MG63 (cell line): ENCODE data around the gene ELAVL1. TPM values are rescaled to one million over a fixed set of nuclear protein-coding genes. Genes with fewer than 3 reads are reported as not detected.
A peak's percentile ranks its signal among the peaks of the same experiment; 100 is the strongest.

Experiments used
- DNase-seq: peaks from one replicate; pipeline ENCODE4 v3.0.0-alpha.2; 2020
- H3K27me3 ChIP-seq: fragments of 250-450 bp; sonication (Bioruptor Pico); 2 replicates; pipeline ENCODE4 v1.5.1; 2020; ENCODE audit warnings: mild to moderate bottlenecking, moderate library complexity
- H3K36me3 ChIP-seq: fragments of 250-450 bp; sonication (Bioruptor Pico); 2 replicates; pipeline ENCODE4 v1.5.1; 2020; ENCODE audit warnings: mild to moderate bottlenecking, moderate library complexity
- H3K4me3 ChIP-seq: fragments of 250-450 bp; sonication (Bioruptor Pico); 2 replicates; pipeline ENCODE4 v1.5.1; 2020; ENCODE audit warnings: mild to moderate bottlenecking, moderate library complexity
- H3K9me3 ChIP-seq: fragments of 250-450 bp; sonication (Bioruptor Pico); 2 replicates; pipeline ENCODE4 v1.5.1; 2020; ENCODE audit warnings: mild to moderate bottlenecking, moderate library complexity
- total RNA-seq: library from RNA; depleted of rRNA; stranded (reverse); fragments of >200 nt; shearing (Covaris generic); gene quantifications from 2 replicates; pipeline ENCODE4 v1.2.3, GENCODE V29; 2014; ENCODE audit warnings: low replicate concordance

Gene ELAVL1
- total RNA-seq, 1 experiment from 2014 or later, result 118 TPM

DNA sequence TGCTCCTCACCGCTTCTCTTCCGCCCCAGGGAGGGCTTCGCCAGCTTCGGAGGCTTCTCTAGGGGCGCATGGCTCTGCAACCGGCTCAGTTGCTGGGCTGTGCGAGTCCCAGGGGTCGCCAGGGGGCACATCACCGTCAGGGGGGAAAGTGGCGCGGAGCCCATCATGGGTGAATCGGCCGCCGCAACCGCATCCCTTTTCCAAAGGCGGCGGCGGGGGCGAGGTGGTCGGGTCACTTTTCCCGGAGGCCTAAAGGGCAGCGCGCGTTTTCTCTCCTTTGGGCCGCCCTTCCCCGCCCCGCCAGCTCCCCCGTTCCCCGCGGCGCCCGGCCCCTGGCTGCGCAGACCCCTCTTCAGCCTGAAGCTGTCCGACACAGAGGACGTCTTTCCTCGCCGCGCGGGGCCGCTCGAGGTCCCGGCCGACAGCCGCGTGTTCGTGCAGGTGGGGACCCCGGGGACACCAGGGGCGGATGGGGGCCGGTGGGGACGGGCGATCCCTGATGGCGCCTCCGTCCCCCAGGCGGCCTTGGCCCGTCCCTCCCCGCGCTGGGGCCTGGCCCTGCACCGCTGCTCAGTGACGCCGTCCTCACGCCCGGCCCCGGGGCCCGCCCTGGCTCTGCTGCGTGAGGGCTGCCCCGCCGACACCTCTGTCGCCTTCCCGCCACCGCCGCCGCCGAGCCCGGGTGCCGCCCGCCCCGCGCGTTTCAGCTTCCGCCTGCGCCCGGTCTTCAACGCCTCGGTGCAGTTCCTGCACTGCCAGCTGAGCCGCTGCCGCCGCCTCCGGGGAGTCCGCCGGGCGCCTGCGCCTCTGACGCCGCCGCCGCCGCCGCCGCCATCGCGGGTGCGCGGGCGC lies 89.1 kb downstream of the ELAVL1 start:
- peak overlapping the region; percentile 19; the same call in 1 of the 2 replicates for H3K4me3 ChIP-seq
- peak; percentile 47 for DNase-seq
- no peaks in the 10 kb centered on the region for H3K9me3 ChIP-seq
- peaks cover 32% of the 10 kb centered on the region for H3K27me3 ChIP-seq
- H3K36me3 ChIP-seq, result peaks cover 13% of the 10 kb centered on the region

DNA sequence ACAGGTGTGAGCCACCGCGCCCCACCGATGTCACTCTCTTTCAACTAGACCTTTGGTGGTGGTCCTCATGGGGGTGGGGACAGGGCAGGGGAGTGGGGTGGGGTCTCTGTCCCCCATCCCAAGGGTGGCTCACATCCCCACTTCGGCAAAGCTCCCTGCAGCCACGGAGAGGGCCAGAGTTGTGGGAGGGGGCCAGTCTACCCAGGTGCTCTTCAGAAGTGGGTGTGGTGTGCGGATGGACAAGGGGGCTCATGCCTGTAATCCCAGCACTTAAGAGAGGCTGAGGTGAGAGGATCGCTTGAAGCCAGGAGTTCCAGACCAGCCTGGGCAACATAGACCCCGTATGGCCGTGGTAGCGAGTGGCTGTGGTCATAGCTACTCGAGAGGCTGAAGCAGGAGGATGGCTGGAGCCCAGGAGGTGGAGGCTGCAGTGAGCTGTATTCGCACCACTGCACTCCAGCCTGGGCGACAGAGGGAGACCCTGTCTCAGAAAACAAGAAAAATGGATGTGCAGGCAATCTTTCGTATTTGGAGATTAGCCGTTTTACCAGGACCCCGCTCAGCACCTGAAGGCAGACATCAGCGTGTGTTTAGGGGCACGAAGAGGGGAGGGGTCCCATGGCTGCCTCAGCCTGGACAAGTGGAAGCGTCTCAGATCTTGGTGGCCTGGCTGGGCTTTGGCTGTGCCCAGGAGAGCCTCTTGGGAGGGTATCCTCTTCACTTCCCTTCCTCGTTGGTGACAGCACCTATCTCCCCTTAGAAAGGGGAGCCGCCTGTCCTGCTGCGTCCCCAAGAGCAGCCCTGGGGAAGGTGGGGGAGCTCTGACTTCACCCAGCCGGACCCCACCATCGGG lies 90.0 kb downstream of the ELAVL1 start:
- no peak for DNase-seq
- Histone ChIP-seq H3K4me3 (no peak overlapping the region), H3K27me3 (peaks cover 32% of the 10 kb centered on the region), H3K36me3 (peaks cover 22% of the 10 kb centered on the region), H3K9me3 (no peaks in the 10 kb centered on the region)

DNA sequence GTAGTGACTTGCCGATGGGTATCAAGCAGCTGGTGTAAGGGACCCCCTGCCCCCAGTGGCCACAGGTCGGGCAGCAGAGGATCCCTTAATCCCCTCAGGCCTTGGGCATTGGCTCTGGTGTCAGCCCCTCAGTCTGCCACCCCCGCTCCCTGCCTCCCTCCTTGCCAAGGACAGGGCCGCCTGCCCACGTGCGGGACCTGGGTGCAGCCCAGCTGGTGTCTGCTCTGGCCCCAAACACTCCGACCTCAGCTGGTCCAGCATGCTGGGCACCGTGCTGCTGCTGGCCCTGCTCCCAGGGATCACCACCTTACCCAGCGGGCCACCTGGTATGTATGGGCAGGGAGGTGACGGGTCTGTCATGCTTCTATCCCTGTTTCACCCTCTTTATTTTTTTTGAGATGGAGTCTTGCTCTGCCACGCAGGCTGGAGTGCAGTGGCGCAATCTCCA lies 90.8 kb downstream of the ELAVL1 start, which contains the start of gene TGFBR3L:
TSS of gene TGFBR3L (plus strand) at position 233 of the 448 bp plus-strand sequence.
- H3K27me3 ChIP-seq, result peaks cover 32% of the 10 kb centered on the region
- DNase-seq, result peak; percentile 46
- H3K36me3 ChIP-seq, result peaks cover 29% of the 10 kb centered on the region
- H3K4me3 ChIP-seq, result no peak within 1 kb of the TSS
- no peaks in the 10 kb centered on the region for H3K9me3 ChIP-seq

DNA sequence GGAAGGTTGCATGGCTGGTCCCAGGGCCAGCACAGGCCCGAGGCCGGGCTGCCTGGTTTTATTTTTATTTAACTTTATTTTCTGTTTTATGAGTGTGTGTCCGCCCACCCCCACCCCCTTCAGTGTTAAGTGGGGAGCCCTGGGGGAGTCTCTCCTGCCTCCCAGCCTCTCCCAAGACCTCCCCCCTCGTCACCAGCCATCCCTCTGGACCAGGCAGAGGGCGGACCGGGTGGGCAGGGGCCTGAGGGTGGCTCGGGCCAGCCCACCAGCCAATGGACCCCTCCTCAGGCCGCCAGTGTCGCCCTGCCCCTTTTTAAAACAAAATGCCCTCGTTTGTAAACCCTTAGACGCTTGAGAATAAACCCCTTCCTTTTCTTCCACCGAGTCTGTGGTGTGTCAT lies 91.3 kb downstream of the ELAVL1 start:
- Histone ChIP-seq H3K4me3 (no peak overlapping the region), H3K9me3 (no peaks in the 10 kb centered on the region), H3K36me3 (peaks cover 33% of the 10 kb centered on the region), H3K27me3 (peaks cover 32% of the 10 kb centered on the region)
- no peak for DNase-seq

DNA sequence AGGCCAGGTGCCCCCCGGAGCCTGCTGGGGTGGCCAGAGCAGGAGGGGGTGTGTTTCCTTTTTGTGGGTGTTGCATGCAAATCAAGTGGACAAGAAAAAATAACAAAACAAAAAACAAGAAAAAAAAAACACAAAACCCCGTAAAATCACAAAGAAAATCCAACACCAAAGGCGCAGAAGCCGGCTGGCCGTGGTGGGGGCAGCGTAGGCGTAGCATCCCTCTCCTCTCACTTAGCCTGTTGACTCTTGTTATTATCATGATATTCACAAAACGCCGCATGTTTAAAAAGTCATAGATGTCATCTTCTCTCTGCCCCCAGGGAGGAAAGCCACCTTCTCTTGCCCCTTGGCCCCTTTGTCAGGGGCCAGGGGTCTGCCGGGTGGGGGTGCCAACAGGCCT lies 91.8 kb downstream of the ELAVL1 start:
- peaks cover 32% of the 10 kb centered on the region for H3K27me3 ChIP-seq
- DNase-seq, result no peak
- no peak overlapping the region for H3K4me3 ChIP-seq
- peaks cover 36% of the 10 kb centered on the region for H3K36me3 ChIP-seq
- no peaks in the 10 kb centered on the region for H3K9me3 ChIP-seq

DNA sequence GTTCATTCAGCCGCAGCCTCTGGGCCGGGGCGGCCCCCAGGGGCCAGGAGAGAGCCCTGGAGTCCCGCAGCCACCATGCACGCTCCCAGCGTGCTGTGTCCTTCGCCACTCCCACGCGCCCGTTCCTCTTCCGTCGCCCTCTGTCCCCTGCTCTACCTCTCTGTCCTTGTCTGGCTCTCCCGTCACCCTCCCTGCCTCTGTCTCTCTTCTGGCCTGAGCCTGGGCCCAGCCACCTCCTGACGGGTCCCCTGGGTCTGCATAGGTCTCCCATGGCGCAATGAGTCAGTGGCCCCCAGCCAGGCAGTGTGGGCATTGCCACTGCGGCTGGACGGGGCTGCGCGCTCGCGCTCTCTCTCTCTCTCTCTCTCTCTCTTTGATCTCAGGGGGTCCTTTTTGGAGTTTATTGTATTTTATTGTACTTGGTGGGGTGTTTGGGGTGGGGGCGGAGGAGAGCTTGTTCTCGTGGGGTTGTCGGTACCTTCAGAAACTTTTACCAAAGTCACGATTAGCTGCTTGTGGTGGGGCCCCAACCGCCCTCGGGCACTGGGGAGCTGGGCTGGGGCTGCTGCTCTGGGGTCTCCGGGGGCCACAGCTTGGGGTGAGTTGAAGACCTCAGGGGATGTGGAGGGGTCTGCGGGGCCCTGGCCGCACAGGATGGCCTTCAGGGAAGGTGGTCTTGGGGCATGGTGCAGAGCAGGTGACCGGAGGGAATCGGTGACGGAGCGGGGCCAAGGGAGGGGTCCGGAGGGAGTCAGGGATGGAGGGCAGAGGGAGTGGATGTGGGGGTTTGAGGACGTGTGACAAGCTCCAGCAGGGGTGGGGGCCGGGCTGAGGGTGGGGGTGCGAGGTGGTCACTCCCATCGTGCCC lies 92.5 kb downstream of the ELAVL1 start:
- Histone ChIP-seq H3K9me3 (no peaks in the 10 kb centered on the region), H3K4me3 (no peak overlapping the region), H3K27me3 (peaks cover 29% of the 10 kb centered on the region), H3K36me3 (peaks cover 41% of the 10 kb centered on the region)
- DNase-seq, result no peak

DNA sequence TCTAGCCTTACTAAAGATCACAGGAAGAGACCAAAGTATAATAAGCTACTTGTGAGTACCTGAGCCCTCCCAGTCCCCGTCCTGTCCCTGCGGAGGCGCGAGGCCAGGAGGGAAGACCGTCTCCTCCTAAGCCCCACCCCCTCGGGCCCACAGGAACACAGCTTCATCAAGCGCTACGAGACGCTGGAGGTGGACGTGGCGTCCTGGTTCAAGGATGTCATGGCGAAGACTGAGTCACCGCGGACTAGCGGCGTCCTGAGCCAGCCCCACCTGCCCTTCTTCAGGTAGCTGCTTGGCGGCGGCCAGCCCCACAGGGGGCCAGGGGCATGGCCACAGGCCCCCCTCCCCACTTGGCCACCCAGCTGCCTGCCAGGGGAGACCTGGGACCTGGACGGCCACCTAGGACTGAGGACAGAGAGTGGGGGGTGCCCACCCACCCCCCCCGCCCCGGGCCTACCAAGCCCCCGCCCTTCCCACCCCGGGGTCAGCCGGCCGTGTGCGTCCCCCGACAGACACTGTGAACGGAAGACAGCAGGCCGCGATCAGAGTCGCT lies 93.2 kb downstream of the ELAVL1 start:
- DNase-seq, result no peak
- Histone ChIP-seq H3K4me3 (no peak overlapping the region), H3K36me3 (peaks cover 47% of the 10 kb centered on the region), H3K27me3 (peaks cover 26% of the 10 kb centered on the region), H3K9me3 (no peaks in the 10 kb centered on the region)

DNA sequence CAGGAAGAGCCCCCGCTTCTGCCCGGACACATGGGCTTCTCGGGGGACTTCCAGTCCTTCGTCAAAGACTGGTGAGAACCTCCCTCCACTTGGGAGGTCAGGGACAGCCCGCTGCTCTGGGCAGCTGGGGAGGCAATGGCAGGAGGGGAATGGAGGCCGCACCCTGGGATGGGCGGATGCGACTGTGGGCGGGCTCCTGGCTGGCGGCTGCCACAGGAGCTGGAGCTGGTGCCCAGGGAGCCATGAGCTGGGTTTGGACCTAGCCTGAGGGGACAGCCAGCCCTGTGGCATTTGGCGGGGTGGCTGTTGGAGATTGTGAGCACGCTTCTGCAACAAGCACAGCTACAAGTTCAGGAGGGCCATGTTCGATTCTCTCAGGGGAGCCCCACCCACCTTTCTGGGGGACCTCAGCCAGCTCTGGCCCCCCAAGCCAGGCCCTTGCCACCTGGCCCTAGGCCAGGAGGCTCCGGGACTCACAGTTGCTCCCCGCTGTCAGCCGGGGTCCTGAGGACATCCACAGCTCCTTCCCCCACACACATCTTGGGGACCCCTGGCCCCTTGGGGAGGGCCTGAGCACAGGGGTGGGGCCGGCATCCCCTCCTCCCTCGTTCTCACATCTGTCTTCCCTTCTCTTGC lies 93.8 kb downstream of the ELAVL1 start:
- no peak for DNase-seq
- Histone ChIP-seq H3K4me3 (no peak overlapping the region), H3K9me3 (no peaks in the 10 kb centered on the region), H3K36me3 (peaks cover 51% of the 10 kb centered on the region), H3K27me3 (peaks cover 22% of the 10 kb centered on the region)

DNA sequence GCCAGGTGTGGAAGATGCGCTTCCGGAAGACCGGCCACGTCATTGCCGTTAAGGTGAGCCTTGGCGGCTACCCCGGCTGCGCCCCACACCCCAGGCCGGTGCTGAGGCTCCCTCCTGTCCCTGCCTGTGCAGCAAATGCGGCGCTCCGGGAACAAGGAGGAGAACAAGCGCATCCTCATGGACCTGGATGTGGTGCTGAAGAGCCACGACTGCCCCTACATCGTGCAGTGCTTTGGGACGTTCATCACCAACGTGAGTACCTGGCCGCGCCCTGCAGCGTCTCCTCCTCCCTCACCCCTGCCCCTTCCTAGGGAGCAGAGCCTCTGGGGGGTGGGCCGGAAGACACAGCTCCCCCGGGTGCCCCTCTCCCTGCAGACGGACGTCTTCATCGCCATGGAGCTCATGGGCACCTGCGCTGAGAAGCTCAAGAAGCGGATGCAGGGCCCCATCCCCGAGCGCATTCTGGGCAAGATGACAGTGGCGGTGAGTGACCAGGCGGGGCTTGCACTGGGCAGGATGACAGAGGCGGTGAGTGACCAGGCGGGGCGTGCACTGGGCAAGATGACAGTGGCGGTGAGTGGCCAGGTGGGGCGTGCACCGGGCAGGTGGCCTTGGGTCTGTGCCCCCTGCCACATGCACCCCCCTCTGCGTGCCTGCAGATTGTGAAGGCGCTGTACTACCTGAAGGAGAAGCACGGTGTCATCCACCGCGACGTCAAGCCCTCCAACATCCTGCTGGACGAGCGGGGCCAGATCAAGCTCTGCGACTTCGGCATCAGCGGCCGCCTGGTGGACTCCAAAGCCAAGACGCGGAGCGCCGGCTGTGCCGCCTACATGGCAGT lies 94.9 kb downstream of the ELAVL1 start:
- no peak for DNase-seq
- H3K36me3 ChIP-seq, result peaks cover 62% of the 10 kb centered on the region
- peaks cover 11% of the 10 kb centered on the region for H3K27me3 ChIP-seq
- H3K9me3 ChIP-seq, result no peaks in the 10 kb centered on the region
- H3K4me3 ChIP-seq, result no peak overlapping the region

DNA sequence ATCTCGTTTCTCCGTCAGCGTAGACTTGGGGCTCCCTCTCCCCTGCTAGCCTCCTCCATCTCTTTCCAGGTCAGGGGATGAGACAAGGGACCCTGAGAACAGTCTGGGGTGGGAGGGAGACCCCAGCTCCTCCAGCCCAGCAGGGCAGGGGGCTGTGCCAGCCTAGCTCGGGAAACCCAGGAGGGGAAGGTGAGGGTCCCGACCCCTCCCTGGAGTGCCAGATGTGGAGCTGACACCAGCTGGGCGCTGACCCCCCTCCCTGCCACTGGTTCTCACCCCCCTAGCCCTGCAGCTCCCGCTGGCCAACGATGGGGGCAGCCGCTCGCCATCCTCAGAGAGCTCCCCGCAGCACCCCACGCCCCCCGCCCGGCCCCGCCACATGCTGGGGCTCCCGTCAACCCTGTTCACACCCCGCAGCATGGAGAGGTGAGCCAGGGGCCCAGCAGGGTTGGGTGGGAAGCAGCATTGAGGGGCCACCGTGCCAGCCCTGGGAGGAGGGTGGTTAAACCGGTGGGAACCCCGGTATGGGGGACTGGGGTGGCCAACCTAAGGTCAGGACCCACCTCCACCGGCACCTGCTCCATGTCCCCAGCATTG lies 95.9 kb downstream of the ELAVL1 start:
- DNase-seq, result no peak
- peaks cover 72% of the 10 kb centered on the region for H3K36me3 ChIP-seq
- H3K4me3 ChIP-seq, result no peak overlapping the region
- peaks cover 1% of the 10 kb centered on the region; the same call in 1 of the 2 replicates for H3K27me3 ChIP-seq
- H3K9me3 ChIP-seq, result no peaks in the 10 kb centered on the region

DNA sequence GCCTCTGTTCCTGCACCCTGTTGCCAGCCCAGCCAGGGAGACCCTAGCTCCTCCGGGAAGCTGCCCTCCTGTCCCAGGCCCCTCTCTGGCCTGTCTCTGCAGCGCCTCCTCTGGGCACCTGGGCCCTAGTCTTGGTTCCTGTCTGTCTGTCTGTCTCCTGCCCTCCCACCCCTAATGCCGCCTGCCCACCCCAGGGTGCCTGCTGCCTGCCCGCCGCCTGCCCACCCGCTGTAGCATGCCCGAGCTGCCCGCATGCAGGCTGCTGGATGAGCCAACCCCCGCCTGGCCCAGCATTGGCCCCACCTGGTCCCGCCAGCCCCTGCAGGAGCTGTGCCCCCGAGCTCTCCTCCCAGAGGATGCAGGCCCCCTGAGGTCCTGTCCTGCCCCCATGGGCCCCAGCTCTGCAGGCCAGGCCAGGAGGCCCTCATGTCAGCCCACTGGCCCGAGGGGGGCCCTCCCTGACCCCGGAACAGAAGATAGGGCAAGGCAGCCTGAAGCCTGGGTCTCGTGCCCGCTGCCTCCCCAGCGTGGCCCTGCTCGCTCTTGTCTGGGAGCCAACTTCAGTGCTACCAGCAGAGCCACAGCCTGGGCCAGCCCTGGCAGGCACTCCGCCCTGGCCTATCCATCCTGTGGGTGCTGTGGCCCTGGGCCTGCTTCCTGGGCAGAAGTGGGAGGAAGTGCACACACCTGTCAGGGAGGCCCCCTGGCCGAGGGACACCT lies 96.5 kb downstream of the ELAVL1 start:
- Histone ChIP-seq H3K9me3 (no peaks in the 10 kb centered on the region), H3K4me3 (no peak overlapping the region), H3K27me3 (no peaks in the 10 kb centered on the region), H3K36me3 (peaks cover 77% of the 10 kb centered on the region)
- no peak for DNase-seq
